Gastroesophageal sphincter (tissue), 4 donors: ENCODE measurements around the gene VEGFB. TPM values are rescaled to one million over a fixed set of nuclear protein-coding genes. Genes with fewer than 3 reads are reported as not detected.

Experiments
- ATAC-seq: fragments of 150-250 bp; one replicate; pipeline ENCODE4 v1.9.1; 2016; ENCODE audit warnings: mild to moderate bottlenecking, moderate library complexity
- H3K27ac ChIP-seq, 4 donors: fragments of 200-600 bp; sonication (generic) in 3 of 4; 1 replicate in 3 of 4; 2 replicates in 1 of 4; pipeline ENCODE4 v1.5.1; 2016 to 2019
- H3K27me3 ChIP-seq: fragments of 200-600 bp; sonication (generic); one replicate; pipeline ENCODE4 v1.5.1; 2019
- H3K36me3 ChIP-seq, 2 donors: fragments of 200-600 bp; sonication (generic); one replicate each; pipeline ENCODE4 v1.5.1; 2019; ENCODE audit warnings: control low read depth in 1 of 2
- H3K4me1 ChIP-seq, 3 donors: fragments of 200-600 bp; sonication (generic); 1 replicate in 2 of 3; 2 replicates in 1 of 3; pipeline ENCODE4 v1.5.1; 2016 to 2019; ENCODE audit warnings: control low read depth in 2 of 3
- H3K4me3 ChIP-seq, 2 donors: fragments of 200-600 bp; sonication (generic); one replicate each; pipeline ENCODE4 v1.5.1; 2019; ENCODE audit warnings: mild to moderate bottlenecking in 1 of 2, moderate library complexity in 1 of 2
- H3K9me3 ChIP-seq, 3 donors: fragments of 200-600 bp; sonication (generic); one replicate each; pipeline ENCODE4 v1.5.1; 2017 to 2019; ENCODE audit warnings: control low read depth in 2 of 3
- EP300 ChIP-seq: sonication (generic); formaldehyde crosslinking; IDR thresholded peaks from one replicate; pipeline ENCODE4 v1.6.1; 2017; ENCODE audit warnings: antibody characterized with exemption, mild to moderate bottlenecking
- POLR2A ChIP-seq, 2 donors: fragments of 450-650 bp; IDR thresholded peaks; one replicate each; pipeline ENCODE4 v1.6.1; 2017; ENCODE audit warnings: antibody characterized with exemption in 2 of 2, mild to moderate bottlenecking in 2 of 2, moderate library complexity in 1 of 2
- POLR2AphosphoS5 ChIP-seq: sonication (generic); formaldehyde crosslinking; IDR thresholded peaks from one replicate; pipeline ENCODE4 v1.6.1; 2017; ENCODE audit warnings: antibody characterized with exemption
- WGBS, 2 donors: methylation state at CpG; one replicate each; pipeline ENCODE4 v1.1.5; 2018; ENCODE audit warnings: low coverage in 1 of 2; 5-methylcytosine and 5-hydroxymethylcytosine counted together
- total RNA-seq, 4 donors: library from RNA; depleted of rRNA; stranded (reverse); fragments of >200 nt; gene quantifications; one replicate each; pipeline ENCODE4 v1.1.0, GENCODE V29; 2016
- TF ChIP-seq, protein P1 (sequence below), 4 experiments: fragments of 200-600 bp in 2 of 4; fragments of 450-650 bp in 2 of 4; sonication (generic) in 1 of 4; IDR thresholded peaks; one replicate each; pipeline ENCODE4 v1.5.1; 2017 to 2019; ENCODE audit warnings: antibody characterized with exemption in 4 of 4, mild to moderate bottlenecking in 2 of 4, moderate library complexity in 2 of 4

The VEGFB gene
- total RNA-seq, 4 donors from 2014 or later, result 49.9 to 152 (median 88.6) TPM

DNA sequence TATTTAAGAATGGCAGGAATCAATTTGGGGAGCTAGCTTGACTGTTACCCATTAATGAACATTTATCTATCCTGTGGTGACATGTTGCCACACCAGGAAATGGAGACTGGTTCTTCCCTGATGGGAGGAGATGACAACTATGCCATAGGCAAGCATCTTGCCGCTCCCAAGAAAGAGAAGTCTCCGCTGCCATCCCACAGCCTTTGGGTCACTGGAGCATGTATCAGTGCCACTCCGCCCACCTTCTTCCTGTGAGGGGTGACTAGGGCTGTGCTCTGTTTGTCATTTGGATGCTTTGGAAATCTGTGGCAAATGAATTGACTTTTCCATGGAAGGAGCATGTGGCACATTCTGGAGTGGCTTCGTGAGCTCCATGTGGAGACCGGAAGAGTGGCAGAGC, 42.0 kb upstream of the VEGFB start:
- Histone ChIP-seq H3K4me3 (no peak overlapping the region), H3K9me3 (no peaks in the 10 kb centered on the region), H3K4me1 (no peaks in the 10 kb centered on the region), H3K27ac (no peak overlapping the region), H3K27me3 (no peaks in the 10 kb centered on the region), H3K36me3 (peaks cover 0 to 58% of the 10 kb centered on the region in 2 donors)
- WGBS, 2 donors, result 90% methylated on average over 2 of the region's 5 CpGs; no CpG with 5 or more reads in 1 of the 2 donors
- TF ChIP-seq, protein P1, sequence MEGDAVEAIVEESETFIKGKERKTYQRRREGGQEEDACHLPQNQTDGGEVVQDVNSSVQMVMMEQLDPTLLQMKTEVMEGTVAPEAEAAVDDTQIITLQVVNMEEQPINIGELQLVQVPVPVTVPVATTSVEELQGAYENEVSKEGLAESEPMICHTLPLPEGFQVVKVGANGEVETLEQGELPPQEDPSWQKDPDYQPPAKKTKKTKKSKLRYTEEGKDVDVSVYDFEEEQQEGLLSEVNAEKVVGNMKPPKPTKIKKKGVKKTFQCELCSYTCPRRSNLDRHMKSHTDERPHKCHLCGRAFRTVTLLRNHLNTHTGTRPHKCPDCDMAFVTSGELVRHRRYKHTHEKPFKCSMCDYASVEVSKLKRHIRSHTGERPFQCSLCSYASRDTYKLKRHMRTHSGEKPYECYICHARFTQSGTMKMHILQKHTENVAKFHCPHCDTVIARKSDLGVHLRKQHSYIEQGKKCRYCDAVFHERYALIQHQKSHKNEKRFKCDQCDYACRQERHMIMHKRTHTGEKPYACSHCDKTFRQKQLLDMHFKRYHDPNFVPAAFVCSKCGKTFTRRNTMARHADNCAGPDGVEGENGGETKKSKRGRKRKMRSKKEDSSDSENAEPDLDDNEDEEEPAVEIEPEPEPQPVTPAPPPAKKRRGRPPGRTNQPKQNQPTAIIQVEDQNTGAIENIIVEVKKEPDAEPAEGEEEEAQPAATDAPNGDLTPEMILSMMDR (IDR thresholded peaks at IDR 0.05), result no peak
- no peak for TF ChIP-seq POLR2AphosphoS5
- TF ChIP-seq POLR2A (IDR thresholded peaks at IDR 0.05), result no peak
- TF ChIP-seq EP300, result no peak
- no peak for ATAC-seq

DNA sequence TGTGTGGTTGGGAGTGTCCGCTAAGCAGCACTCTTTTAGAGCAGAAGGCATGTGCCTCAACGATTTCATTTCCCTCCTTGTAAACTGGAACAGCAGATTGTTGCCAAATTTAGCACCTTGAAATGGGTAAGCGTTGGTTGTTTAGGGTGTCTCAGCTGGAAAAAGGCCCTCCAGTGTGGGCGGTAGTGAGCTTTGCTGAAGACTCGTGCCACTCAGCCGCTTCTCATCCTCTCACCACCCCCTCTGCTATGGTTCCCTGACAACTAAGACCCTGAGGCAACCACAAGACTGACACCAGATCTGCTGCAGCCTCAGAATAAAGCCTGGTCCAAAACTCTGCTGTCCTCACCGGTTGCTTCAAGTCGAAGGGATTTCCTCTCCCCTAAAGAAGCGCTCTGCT, 37.8 kb upstream of the VEGFB start:
- 72 to 80% methylated on average over 2 to 5 of the region's 9 CpGs for WGBS, 2 donors
- no peaks in the 10 kb centered on the region for H3K27me3 ChIP-seq
- H3K9me3 ChIP-seq, result no peaks in the 10 kb centered on the region
- no peak for TF ChIP-seq POLR2A (IDR thresholded peaks at IDR 0.05)
- no peak for TF ChIP-seq EP300
- TF ChIP-seq, protein P1 (IDR thresholded peaks at IDR 0.05), result no peak
- TF ChIP-seq POLR2AphosphoS5, result no peak
- no peak for ATAC-seq
- H3K4me1 ChIP-seq, result no peaks in the 10 kb centered on the region
- H3K36me3 ChIP-seq, result peaks cover 0 to 94% of the 10 kb centered on the region in 2 donors
- H3K27ac ChIP-seq, result no peak overlapping the region
- no peak overlapping the region for H3K4me3 ChIP-seq

DNA sequence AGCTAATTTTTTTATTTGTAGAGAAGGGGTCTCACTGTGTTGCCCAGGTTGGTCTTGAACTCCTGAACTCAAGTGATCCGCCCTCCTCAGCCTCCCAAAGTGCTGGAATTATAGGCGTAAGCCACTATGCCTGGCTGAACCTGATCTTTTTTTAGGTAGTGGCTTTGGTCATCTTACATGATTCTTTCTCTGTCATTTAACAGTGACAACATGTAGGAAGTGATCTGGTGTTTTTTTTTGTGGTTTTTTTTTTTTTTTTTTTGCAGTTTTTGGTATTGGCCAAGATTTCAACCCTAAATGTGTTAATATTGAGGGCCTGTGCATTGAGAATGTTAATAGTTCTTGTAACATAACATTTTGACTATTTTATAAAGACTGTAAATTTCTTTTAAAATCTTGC, 35.9 kb upstream of the VEGFB start:
- peaks cover 0 to 100% of the 10 kb centered on the region in 2 donors for H3K36me3 ChIP-seq
- no peak for TF ChIP-seq EP300
- no peak for TF ChIP-seq POLR2AphosphoS5

DNA sequence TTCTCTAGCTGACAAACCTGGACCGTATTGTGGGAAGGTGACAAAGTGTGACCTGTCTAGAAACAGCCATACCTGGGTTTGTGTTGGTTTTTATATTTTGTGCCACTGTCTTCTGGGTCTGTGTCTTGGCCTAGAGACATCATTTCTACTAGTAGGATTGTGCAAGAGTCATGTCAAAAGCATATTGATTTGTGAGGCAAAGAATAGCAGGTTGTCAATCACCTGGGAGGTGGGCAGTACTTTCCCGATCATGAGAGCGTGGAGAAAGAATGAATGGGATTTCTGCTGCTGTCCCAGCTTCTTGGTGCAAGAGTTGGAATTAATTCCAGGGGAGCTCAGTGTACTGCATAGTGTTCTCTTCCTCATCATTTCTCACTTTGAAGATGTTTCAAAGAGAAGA, 32.8 kb upstream of the VEGFB start:
- peaks cover 0 to 100% of the 10 kb centered on the region in 2 donors for H3K36me3 ChIP-seq
- H3K27me3 ChIP-seq, result no peaks in the 10 kb centered on the region
- peaks cover 0 to 28% (median 3%) of the 10 kb centered on the region in 3 donors for H3K4me1 ChIP-seq
- no peak overlapping the region for H3K27ac ChIP-seq
- ATAC-seq, result no peak
- no peak for TF ChIP-seq EP300
- TF ChIP-seq, protein P1 (IDR thresholded peaks at IDR 0.05), result no peak
- no peak for TF ChIP-seq POLR2AphosphoS5
- no peak for TF ChIP-seq POLR2A (IDR thresholded peaks at IDR 0.05)
- 58 to 63% methylated on average over 3 of the region's 3 CpGs for WGBS, 2 donors
- no peak overlapping the region for H3K4me3 ChIP-seq
- no peaks in the 10 kb centered on the region for H3K9me3 ChIP-seq

More for the DNA sequence above, 35.9 kb upstream of the VEGFB start:
- no peak overlapping the region for H3K4me3 ChIP-seq
- no peaks in the 10 kb centered on the region for H3K9me3 ChIP-seq
- no peak overlapping the region for H3K27ac ChIP-seq
- WGBS, 2 donors, result 93 to 100% methylated on average over 1 to 2 of the region's 2 CpGs
- no peaks in the 10 kb centered on the region for H3K4me1 ChIP-seq
- no peaks in the 10 kb centered on the region for H3K27me3 ChIP-seq
- ATAC-seq, result no peak

DNA sequence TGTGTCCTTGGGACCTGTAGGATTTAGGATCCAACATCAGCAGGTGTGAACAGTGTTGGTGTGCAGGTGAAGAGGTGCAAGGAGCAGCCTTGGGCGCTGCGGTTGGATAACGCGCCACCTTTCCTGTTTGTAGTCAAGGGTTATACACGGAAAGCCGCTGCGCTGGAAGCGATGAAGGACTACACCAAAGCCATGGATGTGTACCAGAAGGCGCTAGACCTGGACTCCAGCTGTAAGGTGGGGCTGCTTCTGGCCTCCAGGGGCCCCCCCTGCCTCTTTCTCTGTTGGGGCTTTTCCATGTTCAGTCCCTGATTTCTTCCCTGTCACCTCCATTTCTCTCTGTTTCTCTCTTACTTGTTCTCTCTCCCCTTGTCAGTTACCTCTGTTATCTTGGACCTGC, 31.4 kb upstream of the VEGFB start:
- Histone ChIP-seq H3K4me3 (no peak overlapping the region), H3K4me1 (peaks cover 0 to 42% (median 3%) of the 10 kb centered on the region in 3 donors), H3K9me3 (no peaks in the 10 kb centered on the region), H3K36me3 (peaks cover 0 to 89% of the 10 kb centered on the region in 2 donors), H3K27ac (no peak overlapping the region), H3K27me3 (no peaks in the 10 kb centered on the region)
- ATAC-seq, result no peak
- WGBS, 2 donors, result 48% methylated on average over 2 of the region's 9 CpGs; no CpG with 5 or more reads in 1 of the 2 donors
- TF ChIP-seq EP300 (no peak), POLR2A (IDR thresholded peaks at IDR 0.05) (no peak), POLR2AphosphoS5 (no peak)
- TF ChIP-seq, protein P1 (IDR thresholded peaks at IDR 0.05), result no peak
